Measurements from ENCODE around the gene SMCO4.

The SMCO4 gene

DNA sequence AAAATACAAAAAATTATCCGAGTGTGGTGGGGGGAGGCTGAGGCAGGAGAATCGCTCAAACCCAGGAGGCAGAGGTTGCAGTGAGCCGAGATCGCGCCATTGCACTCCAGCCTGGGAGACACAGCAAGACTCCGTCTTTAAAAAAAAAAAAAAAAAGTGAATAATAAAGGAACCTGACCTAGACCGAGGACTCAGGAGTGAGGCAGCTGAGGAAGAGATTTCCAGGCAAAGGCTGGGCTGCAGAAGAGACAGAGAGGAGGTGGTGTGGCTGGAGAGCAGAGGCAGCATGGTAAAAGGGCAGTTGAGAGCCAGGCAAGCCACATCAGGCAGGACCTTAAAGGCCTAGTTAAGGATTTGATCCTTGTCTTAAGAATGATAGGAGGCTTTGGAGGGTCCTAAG is 28.4 kb upstream of the SMCO4 start:
- Histone ChIP-seq H3K9me3 (ENCODE audit: insufficient read depth, low read length) (no peaks in the 10 kb centered on the region), H3K27me3 (ENCODE audit: low read length) (no peaks in the 10 kb centered on the region)

GRCh38 chr11:93570759-93571413 is 27.7 kb upstream of the SMCO4 start:
- Histone ChIP-seq H3K9ac (ENCODE audit: low read length) (no peak overlapping the region), H3K27ac (ENCODE audit: low read depth, low read length) (no peak overlapping the region), H2AFZ (ENCODE audit: low read depth, low read length, severe bottlenecking) (no peak overlapping the region), H3F3A (ENCODE audit: insufficient read depth) (no peaks in the 10 kb centered on the region), H4K20me1 (ENCODE audit: low read depth, low read length) (no peaks in the 10 kb centered on the region), H3K9me2 (replicated peaks; ENCODE audit: insufficient read depth, low read length) (no peaks in the 10 kb centered on the region), H3K79me2 (ENCODE audit: insufficient read depth, low read length) (no peaks in the 10 kb centered on the region), H3K9me3 (ENCODE audit: insufficient read depth, low read length) (no peaks in the 10 kb centered on the region), H3K27me3 (ENCODE audit: low read length) (no peaks in the 10 kb centered on the region), H3K36me3 (ENCODE audit: low read length) (no peaks in the 10 kb centered on the region), H3K4me2 (ENCODE audit: low read depth, low read length, poor library complexity, severe bottlenecking) (no peak overlapping the region), H3K4me3 (ENCODE audit: insufficient read depth, low read length, poor library complexity, severe bottlenecking) (no peak overlapping the region)
- TF ChIP-seq, protein P1, sequence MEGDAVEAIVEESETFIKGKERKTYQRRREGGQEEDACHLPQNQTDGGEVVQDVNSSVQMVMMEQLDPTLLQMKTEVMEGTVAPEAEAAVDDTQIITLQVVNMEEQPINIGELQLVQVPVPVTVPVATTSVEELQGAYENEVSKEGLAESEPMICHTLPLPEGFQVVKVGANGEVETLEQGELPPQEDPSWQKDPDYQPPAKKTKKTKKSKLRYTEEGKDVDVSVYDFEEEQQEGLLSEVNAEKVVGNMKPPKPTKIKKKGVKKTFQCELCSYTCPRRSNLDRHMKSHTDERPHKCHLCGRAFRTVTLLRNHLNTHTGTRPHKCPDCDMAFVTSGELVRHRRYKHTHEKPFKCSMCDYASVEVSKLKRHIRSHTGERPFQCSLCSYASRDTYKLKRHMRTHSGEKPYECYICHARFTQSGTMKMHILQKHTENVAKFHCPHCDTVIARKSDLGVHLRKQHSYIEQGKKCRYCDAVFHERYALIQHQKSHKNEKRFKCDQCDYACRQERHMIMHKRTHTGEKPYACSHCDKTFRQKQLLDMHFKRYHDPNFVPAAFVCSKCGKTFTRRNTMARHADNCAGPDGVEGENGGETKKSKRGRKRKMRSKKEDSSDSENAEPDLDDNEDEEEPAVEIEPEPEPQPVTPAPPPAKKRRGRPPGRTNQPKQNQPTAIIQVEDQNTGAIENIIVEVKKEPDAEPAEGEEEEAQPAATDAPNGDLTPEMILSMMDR (IDR thresholded peaks at IDR 0.05; ENCODE audit: insufficient read depth, low read length, poor library complexity, severe bottlenecking) = no peak
- TF ChIP-seq EZH2phosphoT487 (conservative IDR thresholded peaks at IDR 0.05; ENCODE audit: low read length) = no peak

More for the DNA sequence above, 28.4 kb upstream of the SMCO4 start:
- Histone ChIP-seq H3K4me3 (ENCODE audit: insufficient read depth, low read length, poor library complexity, severe bottlenecking) (no peak overlapping the region), H3K9me2 (replicated peaks; ENCODE audit: insufficient read depth, low read length) (no peaks in the 10 kb centered on the region), H3K4me2 (ENCODE audit: low read depth, low read length, poor library complexity, severe bottlenecking) (no peak overlapping the region), H3K79me2 (ENCODE audit: insufficient read depth, low read length) (no peaks in the 10 kb centered on the region), H3K27ac (ENCODE audit: low read depth, low read length) (no peak overlapping the region), H4K20me1 (ENCODE audit: low read depth, low read length) (no peaks in the 10 kb centered on the region), H3F3A (ENCODE audit: insufficient read depth) (no peaks in the 10 kb centered on the region), H3K36me3 (ENCODE audit: low read length) (no peaks in the 10 kb centered on the region), H2AFZ (ENCODE audit: low read depth, low read length, severe bottlenecking) (no peak overlapping the region), H3K9ac (ENCODE audit: low read length) (no peak overlapping the region)
- TF ChIP-seq, protein P1 (IDR thresholded peaks at IDR 0.05; ENCODE audit: insufficient read depth, low read length, poor library complexity, severe bottlenecking) = no peak
- TF ChIP-seq EZH2phosphoT487 (conservative IDR thresholded peaks at IDR 0.05; ENCODE audit: low read length) = no peak

GRCh38 chr11:93569496-93569895 is 26.3 kb upstream of the SMCO4 start:
- no peaks in the 10 kb centered on the region for H3K79me2 ChIP-seq (ENCODE audit: insufficient read depth, low read length)
- no peaks in the 10 kb centered on the region for H3K9me3 ChIP-seq (ENCODE audit: insufficient read depth, low read length)
- H3K27ac ChIP-seq (ENCODE audit: low read depth, low read length) = no peak overlapping the region
- no peaks in the 10 kb centered on the region for H4K20me1 ChIP-seq (ENCODE audit: low read depth, low read length)
- H3K4me2 ChIP-seq (ENCODE audit: low read depth, low read length, poor library complexity, severe bottlenecking) = no peak overlapping the region
- no peaks in the 10 kb centered on the region for H3F3A ChIP-seq (ENCODE audit: insufficient read depth)
- H3K27me3 ChIP-seq (ENCODE audit: low read length) = no peaks in the 10 kb centered on the region
- H3K4me3 ChIP-seq (ENCODE audit: insufficient read depth, low read length, poor library complexity, severe bottlenecking) = no peak overlapping the region
- TF ChIP-seq EZH2phosphoT487 (conservative IDR thresholded peaks at IDR 0.05; ENCODE audit: low read length) = no peak
- TF ChIP-seq, protein P1 (IDR thresholded peaks at IDR 0.05; ENCODE audit: insufficient read depth, low read length, poor library complexity, severe bottlenecking) = no peak
- H3K9ac ChIP-seq (ENCODE audit: low read length) = no peak overlapping the region
- H3K9me2 ChIP-seq (replicated peaks; ENCODE audit: insufficient read depth, low read length) = no peaks in the 10 kb centered on the region
- H3K36me3 ChIP-seq (ENCODE audit: low read length) = no peaks in the 10 kb centered on the region
- H2AFZ ChIP-seq (ENCODE audit: low read depth, low read length, severe bottlenecking) = no peak overlapping the region

Measured in SU-DHL-6 (cell line).